ENCODE measurements around the gene TAS2R40.

TAS2R40 gene

DNA sequence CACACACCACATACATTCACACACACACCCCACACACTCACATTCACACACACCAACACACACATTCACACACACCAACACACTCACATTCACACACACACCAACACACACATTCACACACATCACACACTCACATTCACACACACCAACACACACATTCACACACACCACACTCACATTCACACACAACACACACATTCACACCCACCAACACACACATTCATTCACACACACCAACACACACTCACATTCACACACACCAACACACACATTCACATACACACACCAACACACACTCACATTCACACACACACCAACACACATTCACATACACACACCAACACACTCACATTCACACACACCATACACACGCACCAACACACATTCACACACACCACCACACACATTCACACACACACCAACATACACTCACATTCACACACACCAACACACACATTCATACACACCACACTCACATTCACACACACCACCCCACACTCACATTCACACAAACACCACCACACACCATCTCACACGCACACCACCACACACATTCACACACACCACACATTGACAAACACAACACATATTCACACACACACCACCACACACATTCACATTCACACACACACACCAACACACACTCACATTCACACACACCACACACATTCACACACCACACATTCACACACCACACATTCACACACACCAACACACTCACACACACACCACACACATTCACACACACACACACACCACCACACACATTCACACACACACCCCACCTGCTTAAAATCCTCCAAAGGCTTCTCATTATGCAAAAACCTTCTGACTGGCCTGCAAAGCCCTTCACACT is 9.0 kb downstream of the TAS2R40 start:
- no peak for DNase-seq (ENCODE audit: low read depth)
- H3K4me3 ChIP-seq (ENCODE audit: control insufficient read depth, low read depth, low read length), result no peak overlapping the region
- TF ChIP-seq, protein P1, sequence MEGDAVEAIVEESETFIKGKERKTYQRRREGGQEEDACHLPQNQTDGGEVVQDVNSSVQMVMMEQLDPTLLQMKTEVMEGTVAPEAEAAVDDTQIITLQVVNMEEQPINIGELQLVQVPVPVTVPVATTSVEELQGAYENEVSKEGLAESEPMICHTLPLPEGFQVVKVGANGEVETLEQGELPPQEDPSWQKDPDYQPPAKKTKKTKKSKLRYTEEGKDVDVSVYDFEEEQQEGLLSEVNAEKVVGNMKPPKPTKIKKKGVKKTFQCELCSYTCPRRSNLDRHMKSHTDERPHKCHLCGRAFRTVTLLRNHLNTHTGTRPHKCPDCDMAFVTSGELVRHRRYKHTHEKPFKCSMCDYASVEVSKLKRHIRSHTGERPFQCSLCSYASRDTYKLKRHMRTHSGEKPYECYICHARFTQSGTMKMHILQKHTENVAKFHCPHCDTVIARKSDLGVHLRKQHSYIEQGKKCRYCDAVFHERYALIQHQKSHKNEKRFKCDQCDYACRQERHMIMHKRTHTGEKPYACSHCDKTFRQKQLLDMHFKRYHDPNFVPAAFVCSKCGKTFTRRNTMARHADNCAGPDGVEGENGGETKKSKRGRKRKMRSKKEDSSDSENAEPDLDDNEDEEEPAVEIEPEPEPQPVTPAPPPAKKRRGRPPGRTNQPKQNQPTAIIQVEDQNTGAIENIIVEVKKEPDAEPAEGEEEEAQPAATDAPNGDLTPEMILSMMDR (IDR thresholded peaks at IDR 0.05; ENCODE audit: control insufficient read depth, insufficient read depth, low read depth, low read length, missing control alignments), result no peak

DNA sequence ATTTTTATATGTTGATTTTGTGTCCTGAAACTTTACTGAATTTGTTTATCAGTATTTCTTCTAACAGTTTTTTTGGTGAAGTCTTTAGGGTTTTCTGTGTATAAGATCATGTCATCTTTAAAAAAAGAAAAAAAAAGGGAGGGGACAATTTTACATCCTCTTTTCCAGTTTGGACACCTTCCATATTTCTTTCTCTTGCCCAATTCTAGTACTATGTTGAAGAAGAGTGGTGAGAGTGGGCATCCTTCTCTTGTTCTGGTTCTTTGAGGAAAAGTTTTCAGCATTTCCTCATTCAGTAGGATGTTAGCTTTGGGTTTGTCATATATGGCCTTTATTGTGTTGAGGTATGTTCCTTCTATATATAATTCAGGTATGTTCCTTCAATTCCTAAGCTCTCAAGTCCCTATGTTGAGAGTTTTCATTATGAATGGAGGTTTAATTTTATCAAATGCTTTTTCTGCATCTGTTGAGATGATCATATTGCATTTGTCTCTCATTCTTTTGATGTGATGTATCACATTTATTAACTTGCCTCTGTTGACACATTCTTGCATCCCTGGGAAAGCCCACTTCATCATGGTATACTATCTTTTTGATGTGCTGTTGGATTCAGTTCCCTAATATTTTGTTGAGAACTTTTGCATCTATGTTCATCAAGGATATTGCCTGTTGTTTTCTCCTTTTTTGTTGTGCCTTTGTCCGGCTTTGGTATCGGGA is 12.1 kb downstream of the TAS2R40 start:
- TF ChIP-seq, protein P1 (IDR thresholded peaks at IDR 0.05; ENCODE audit: control insufficient read depth, insufficient read depth, low read depth, low read length, missing control alignments), result no peak
- DNase-seq (ENCODE audit: low read depth), result no peak

DNA sequence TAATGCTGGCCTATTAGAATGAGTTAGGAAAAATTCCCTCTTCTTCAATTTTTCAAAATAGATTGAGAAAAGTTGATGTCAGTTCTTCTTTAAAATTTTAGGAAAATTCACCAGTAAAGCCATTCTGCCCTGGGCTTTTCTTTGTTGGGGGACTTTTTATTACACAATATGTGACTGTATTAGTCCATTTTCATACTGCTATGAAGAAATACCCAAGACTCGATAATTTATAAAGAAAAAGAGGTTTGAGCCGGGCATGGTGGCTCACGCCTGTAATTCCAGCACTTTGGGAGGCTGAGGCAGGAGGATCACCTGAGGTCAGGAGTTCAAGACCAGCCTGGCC is 12.7 kb downstream of the TAS2R40 start:
- TF ChIP-seq, protein P1 (IDR thresholded peaks at IDR 0.05; ENCODE audit: control insufficient read depth, insufficient read depth, low read depth, low read length, missing control alignments), result no peak
- H3K4me3 ChIP-seq (ENCODE audit: control insufficient read depth, low read depth, low read length), result no peak overlapping the region
- DNase-seq (ENCODE audit: low read depth), result no peak

More for the DNA sequence above, 12.1 kb downstream of the TAS2R40 start:
- H3K4me3 ChIP-seq (ENCODE audit: control insufficient read depth, low read depth, low read length), result no peak overlapping the region

DNA sequence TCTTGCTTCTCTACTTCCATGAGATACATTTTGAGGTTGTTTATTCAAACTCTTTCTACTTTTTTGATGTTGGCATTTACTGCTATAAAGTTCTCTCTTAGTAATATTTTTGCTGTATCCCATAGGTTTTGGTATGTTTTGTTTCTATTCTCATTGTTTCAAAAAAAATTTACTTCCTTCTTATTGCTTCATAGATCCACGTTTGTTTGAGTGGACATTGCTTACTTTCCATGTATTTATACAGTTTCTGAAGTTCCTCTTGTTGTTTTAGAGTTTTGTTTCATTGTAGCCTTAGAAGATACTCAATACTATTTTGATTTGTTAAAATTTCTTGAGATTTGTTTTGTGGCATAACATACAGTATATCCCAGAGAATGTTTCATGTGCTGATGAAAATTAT is 13.7 kb downstream of the TAS2R40 start:
- no peak for DNase-seq (ENCODE audit: low read depth)
- H3K4me3 ChIP-seq (ENCODE audit: control insufficient read depth, low read depth, low read length), result no peak overlapping the region
- TF ChIP-seq, protein P1 (IDR thresholded peaks at IDR 0.05; ENCODE audit: control insufficient read depth, insufficient read depth, low read depth, low read length, missing control alignments), result no peak

DNA sequence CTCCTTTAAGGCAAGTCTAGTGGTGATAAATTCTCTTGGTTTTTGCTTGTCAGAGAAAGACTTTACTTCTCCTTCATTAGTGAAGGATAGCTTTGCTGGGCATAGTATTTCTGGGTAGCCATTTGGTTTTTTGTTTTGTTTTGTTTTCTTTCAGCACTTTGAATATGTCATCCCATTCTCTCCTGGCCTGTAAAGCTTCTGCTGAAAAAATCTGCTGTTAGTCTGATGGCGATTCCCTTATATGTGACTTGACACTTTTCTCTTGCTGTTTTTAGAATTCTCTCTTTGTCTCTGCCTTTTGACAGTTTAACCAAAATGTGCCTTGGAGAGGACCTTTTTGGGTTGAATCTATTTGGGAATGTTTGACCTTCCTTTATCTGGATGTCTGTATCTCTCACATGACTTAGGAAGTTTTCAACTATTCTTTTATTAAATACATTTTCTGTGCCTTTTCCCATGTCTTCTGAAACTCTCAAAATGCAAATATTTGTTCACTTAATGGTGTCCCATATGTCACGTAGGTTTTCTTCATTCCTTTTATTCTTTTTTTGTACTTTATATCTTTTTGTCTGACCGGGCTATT is 14.7 kb downstream of the TAS2R40 start:
- TF ChIP-seq, protein P1 (IDR thresholded peaks at IDR 0.05; ENCODE audit: control insufficient read depth, insufficient read depth, low read depth, low read length, missing control alignments), result no peak
- no peak for DNase-seq (ENCODE audit: low read depth)
- H3K4me3 ChIP-seq (ENCODE audit: control insufficient read depth, low read depth, low read length), result no peak overlapping the region

DNA sequence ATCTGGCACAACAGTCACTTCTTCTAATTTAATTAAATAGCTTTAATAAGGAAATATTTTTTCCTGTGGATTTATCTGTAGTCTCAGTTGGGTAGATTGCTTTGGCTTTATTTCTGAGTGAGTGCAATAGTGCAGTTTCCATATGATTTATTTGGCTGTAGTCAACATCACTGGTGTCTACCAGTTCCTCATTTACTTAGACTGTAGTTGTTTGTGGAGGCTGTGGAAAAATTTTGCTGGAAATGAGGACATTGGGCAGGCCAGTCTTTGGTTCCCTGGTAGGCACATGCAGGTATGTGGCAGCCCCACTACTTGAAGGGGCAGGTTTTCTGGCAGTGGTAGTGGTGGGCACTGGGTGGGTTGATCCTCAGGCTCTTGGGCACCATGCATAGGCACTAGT is 15.5 kb downstream of the TAS2R40 start:
- H3K4me3 ChIP-seq (ENCODE audit: control insufficient read depth, low read depth, low read length), result no peak overlapping the region
- TF ChIP-seq, protein P1 (IDR thresholded peaks at IDR 0.05; ENCODE audit: control insufficient read depth, insufficient read depth, low read depth, low read length, missing control alignments), result no peak
- no peak for DNase-seq (ENCODE audit: low read depth)
